H1 (cell line): Measurements from ENCODE around the gene TRABD2B. TPM values are rescaled to one million over a fixed set of nuclear protein-coding genes. Genes with fewer than 3 reads are reported as not detected.

ENCODE experiments used
- CHD7 ChIP-seq: fragments of 300-600 bp; sonication (generic); IDR thresholded peaks from 2 replicates; pipeline ENCODE4 v1.7.1; 2012; ENCODE audit warnings: low read length, moderate library complexity, mild to moderate bottlenecking, inconsistent platforms; ENCODE audit not compliant: insufficient replicate concordance
- EP300 ChIP-seq, 2 experiments: IDR thresholded peaks; 1 replicate in 1 of 2; 2 replicates in 1 of 2; pipeline ENCODE4 v1.6.1; 2011 to 2012; ENCODE audit warnings: low read depth in 2 of 2, low read length in 2 of 2, mild to moderate bottlenecking in 2 of 2, borderline replicate concordance in 1 of 2, inconsistent platforms in 1 of 2, moderate library complexity in 1 of 2
- KDM4A ChIP-seq: IDR thresholded peaks from one replicate; pipeline ENCODE4 v1.7.1; 2012; ENCODE audit warnings: low read depth, mild to moderate bottlenecking, moderate library complexity, low read length, inconsistent platforms; ENCODE audit not compliant: severe bottlenecking
- NRF1 ChIP-seq: IDR thresholded peaks from 2 replicates; pipeline ENCODE4 v1.6.1; 2011; ENCODE audit warnings: mild to moderate bottlenecking, low read depth, low read length, improper control_type of control experiment
- SP4 ChIP-seq: IDR thresholded peaks from 2 replicates; pipeline ENCODE4 v1.6.1; 2012; ENCODE audit warnings: low read length, inconsistent platforms
- polyA plus RNA-seq, 7 experiments: library from polyadenylated mRNA; depleted of rRNA in 3 of 7; stranded (reverse) in 5 of 7; unstranded in 2 of 7; fragments of >200 nt in 5 of 7; fragments of 200-250 nt in 2 of 7; gene quantifications; 1 replicate in 5 of 7; 2 replicates in 1 of 7; 4 replicates in 1 of 7; pipeline versions ENCODE4 v1.2.1 to v1.2.3, GENCODE V29; 2011 to 2013; ENCODE audit warnings: missing spikeins in 2 of 7, mixed read lengths in 2 of 7
- total RNA-seq: library from RNA; stranded (reverse); fragmentation: NEBNext Ultra II Directional; extraction: Animal tissue kit (Norgen Biotek cat#: 25700); gene quantifications from 2 replicates; pipeline ENCODE4 v1.2.1, GENCODE V29; 2021

Gene TRABD2B
- total and polyA plus RNA-seq, 2 of the 8 experiments (the other 6 are each of a cell fraction or from before 2014, with no cell fraction given) = 0.95 to 3.4 TPM

- TF ChIP-seq CHD7 = no peak
- no peak for TF ChIP-seq NRF1
- TF ChIP-seq KDM4A = no peak
- TF ChIP-seq SP4 = no peak
- no peak for TF ChIP-seq EP300 (IDR thresholded peaks at IDR 0.05; ENCODE audit: borderline replicate concordance in 1 of 2, low read depth in 2 of 2, low read length in 2 of 2)
Observed at GRCh38 chr1:47720111-47720510, 277.1 kb downstream of the TRABD2B start (continued).
